ENCODE results near the gene WDR87. TPM values are rescaled to one million over a fixed set of nuclear protein-coding genes. Genes with fewer than 3 reads are reported as not detected.

WDR87 gene
- total and polyA plus RNA-seq, 10 of the 15 experiments (the other 5 are each of a cell fraction or from before 2014, with no cell fraction given), result not detected

- TF ChIP-seq SKIL (IDR thresholded peaks at IDR 0.05; ENCODE audit: low read depth, poor library complexity, severe bottlenecking) (no peak), ZBTB40 (IDR thresholded peaks at IDR 0.05; ENCODE audit: borderline replicate concordance) (no peak), MEF2B (IDR thresholded peaks at IDR 0.05; ENCODE audit: partially characterized antibody, poor library complexity, severe bottlenecking) (no peak)
Measured at GRCh38 chr19:37864501-37864900, 41.9 kb downstream of the WDR87 start (continued).

GRCh38 chr19:37855098-37855497, 51.3 kb downstream of the WDR87 start:
- ATAC-seq (no peak), DNase-seq (ENCODE audit: low read depth, low spot score) (no peak), FAIRE-seq (no peak)
- H3K4me3 ChIP-seq, result no peak overlapping the region
- no peak overlapping the region for H3K27ac ChIP-seq (ENCODE audit: control insufficient read depth, insufficient read depth)
- no peaks in the 10 kb centered on the region; the same call in 2 of the 3 replicates for H3K9me3 ChIP-seq (replicated peaks; ENCODE audit: control insufficient read depth, insufficient read depth, low read length)
- CTCF ChIA-PET, result no interaction called here
- no TSS peak for BruUV-seq (replicated peaks)
- WGBS (ENCODE audit: insufficient coverage, insufficient replicate concordance, low lambda C conversion rate, missing lambda C conversion rate), result 69% methylated on average over 35 of the region's 35 CpGs
- no peaks in the 10 kb centered on the region for H3K79me2 ChIP-seq (ENCODE audit: control insufficient read depth, insufficient read depth, low read length)
- POLR2A ChIA-PET, result no interaction called here
- intact Hi-C loops (cut with micrococcal nuclease; ENCODE audit: unreplicated experiment) (no loop called here), in situ Hi-C loops (cut with MboI) (no loop called here)
- TF ChIP-seq SMAD1 (IDR thresholded peaks at IDR 0.05; ENCODE audit: low read depth, partially characterized antibody), result no peak
- H2AFZ ChIP-seq (ENCODE audit: control insufficient read depth, low read depth, low read length), result no peak overlapping the region
- no peaks in the 10 kb centered on the region for H3K4me1 ChIP-seq (ENCODE audit: control insufficient read depth, insufficient read depth, low read length)
- SMC1A ChIA-PET (ENCODE audit: uncharacterized antibody, unreplicated experiment), result no interaction called here
- no peak overlapping the region for H3K4me2 ChIP-seq (ENCODE audit: control insufficient read depth, insufficient read depth)
- no peaks in the 10 kb centered on the region for H3K36me3 ChIP-seq (ENCODE audit: control insufficient read depth in 2 of 2, insufficient read depth in 2 of 2, low read length in 1 of 2)
- H3K9ac ChIP-seq (ENCODE audit: control insufficient read depth, insufficient read depth, low read length), result no peak overlapping the region
- H4K20me1 ChIP-seq (ENCODE audit: control insufficient read depth, insufficient read depth), result no peaks in the 10 kb centered on the region
- H3K27me3 ChIP-seq (replicated peaks in 1 of 2; ENCODE audit: control insufficient read depth in 2 of 2, insufficient read depth in 2 of 2, low read length in 1 of 2), result no peaks in the 10 kb centered on the region
- RAD21 ChIA-PET (ENCODE audit: unreplicated experiment), result no interaction called here
